ENCODE data around the gene OPN4. TPM values are rescaled to one million over a fixed set of nuclear protein-coding genes. Genes with fewer than 3 reads are reported as not detected.
A peak's percentile ranks its signal among the peaks of the same experiment; 100 is the strongest.

OPN4 gene
- total and polyA plus RNA-seq, 2 experiments from 2014 or later: not detected

- Histone ChIP-seq H4K20me1 (ENCODE audit: insufficient read depth) (no peaks in the 10 kb centered on the region), H3K36me3 (ENCODE audit: low read depth) (no peaks in the 10 kb centered on the region), H3K79me2 (ENCODE audit: insufficient read depth) (no peaks in the 10 kb centered on the region), H3K4me2 (ENCODE audit: unreplicated experiment) (no peak overlapping the region), H3K27me3 (replicated peaks; ENCODE audit: insufficient read depth) (no peaks in the 10 kb centered on the region), H3K4me3 (no peak overlapping the region), H3F3A (ENCODE audit: insufficient read depth) (no peaks in the 10 kb centered on the region), H3K9ac (no peak overlapping the region), H3K9me2 (ENCODE audit: insufficient read depth) (no peaks in the 10 kb centered on the region), H2AFZ (no peak overlapping the region), H3K27ac (no peak overlapping the region), H3K4me1 (ENCODE audit: insufficient read depth) (no peaks in the 10 kb centered on the region), H3K9me3 (ENCODE audit: low read depth) (no peaks in the 10 kb centered on the region)
- TF ChIP-seq EZH2phosphoT487 (IDR thresholded peaks at IDR 0.05; ENCODE audit: insufficient read depth, low read depth) (no peak), EZH2 (IDR thresholded peaks at IDR 0.05; ENCODE audit: insufficient read depth, poor library complexity, severe bottlenecking) (no peak)
- in situ Hi-C loops (cut with MboI): no loop called here
- DNase-seq: no peak
- WGBS, 2 experiments (ENCODE audit: low coverage in 1 of 2, low lambda C conversion rate in 2 of 2, missing lambda C conversion rate in 2 of 2): 78 to 84% methylated on average over 22 of the region's 22 CpGs
Measured at GRCh38 chr10:86681722-86682386, 27.5 kb downstream of the OPN4 start.

GRCh38 chr10:86682675-86683074 is 28.3 kb downstream of the OPN4 start:
- Histone ChIP-seq H3K4me1 (ENCODE audit: insufficient read depth) (peaks cover 6% of the 10 kb centered on the region), H3K79me2 (ENCODE audit: insufficient read depth) (no peaks in the 10 kb centered on the region), H4K20me1 (ENCODE audit: insufficient read depth) (no peaks in the 10 kb centered on the region), H3K9ac (no peak overlapping the region), H3K9me3 (ENCODE audit: low read depth) (no peaks in the 10 kb centered on the region), H3K36me3 (ENCODE audit: low read depth) (no peaks in the 10 kb centered on the region), H3K4me3 (no peak overlapping the region), H3K9me2 (ENCODE audit: insufficient read depth) (no peaks in the 10 kb centered on the region), H3K4me2 (ENCODE audit: unreplicated experiment) (no peak overlapping the region), H3K27me3 (replicated peaks; ENCODE audit: insufficient read depth) (no peaks in the 10 kb centered on the region), H2AFZ (no peak overlapping the region), H3K27ac (no peak overlapping the region), H3F3A (ENCODE audit: insufficient read depth) (no peaks in the 10 kb centered on the region)
- TF ChIP-seq EZH2phosphoT487 (IDR thresholded peaks at IDR 0.05; ENCODE audit: insufficient read depth, low read depth) (no peak), EZH2 (IDR thresholded peaks at IDR 0.05; ENCODE audit: insufficient read depth, poor library complexity, severe bottlenecking) (no peak)
- 79 to 83% methylated on average over 2 of the region's 2 CpGs for WGBS, 2 experiments (ENCODE audit: low coverage in 1 of 2, low lambda C conversion rate in 2 of 2, missing lambda C conversion rate in 2 of 2)
- DNase-seq: no peak
- in situ Hi-C loops (cut with MboI): no loop called here

DNA sequence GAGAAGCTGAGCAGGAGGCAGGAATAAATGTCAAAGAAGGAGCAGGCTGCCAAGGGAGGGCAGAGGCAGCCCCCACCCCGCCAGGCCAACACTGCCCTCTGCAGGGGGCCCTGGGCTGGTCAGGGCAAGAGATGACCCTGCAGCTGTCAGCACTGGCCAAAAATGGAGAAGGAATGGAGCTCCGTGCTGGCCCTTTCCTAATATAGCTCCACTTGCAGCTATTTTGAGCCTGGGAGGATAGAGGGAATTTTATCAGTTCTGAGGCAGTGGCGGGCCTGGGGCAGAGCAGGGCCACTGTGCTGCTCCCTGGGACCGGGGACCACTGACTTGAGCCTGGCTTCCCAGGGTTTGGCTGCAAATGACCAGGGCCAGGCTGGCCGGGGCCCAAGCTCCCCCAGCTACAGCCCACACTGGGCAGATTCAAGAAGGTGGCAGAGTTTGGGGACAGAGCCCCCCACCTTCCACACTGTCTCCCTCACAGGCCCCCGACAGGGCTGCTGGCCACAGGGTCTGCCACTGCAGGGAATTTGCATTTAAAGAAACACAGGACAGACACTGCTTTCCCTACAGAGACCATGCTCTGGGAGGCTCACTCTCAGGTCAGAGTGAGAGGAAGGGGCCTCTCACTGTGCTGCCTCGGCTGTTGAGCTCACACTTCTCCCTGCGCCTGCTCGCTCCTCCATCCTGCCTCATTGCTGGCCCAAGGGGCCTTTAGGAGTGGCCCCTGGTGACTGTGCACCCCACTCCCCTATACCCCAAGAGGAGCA is 30.2 kb downstream of the OPN4 start:
- TF ChIP-seq EZH2 (IDR thresholded peaks at IDR 0.05; ENCODE audit: insufficient read depth, poor library complexity, severe bottlenecking) (no peak), EZH2phosphoT487 (IDR thresholded peaks at IDR 0.05; ENCODE audit: insufficient read depth, low read depth) (no peak)
- no peaks in the 10 kb centered on the region for H3K27me3 ChIP-seq (replicated peaks; ENCODE audit: insufficient read depth)
- 60 to 68% methylated on average over 9 of the region's 9 CpGs for WGBS, 2 experiments (ENCODE audit: low coverage in 1 of 2, low lambda C conversion rate in 2 of 2, missing lambda C conversion rate in 2 of 2)
- peaks cover 4% of the 10 kb centered on the region; the same call in 1 of the 2 replicates for H3F3A ChIP-seq (ENCODE audit: insufficient read depth)
- H3K9me3 ChIP-seq (ENCODE audit: low read depth): no peaks in the 10 kb centered on the region
- H3K79me2 ChIP-seq (ENCODE audit: insufficient read depth): no peaks in the 10 kb centered on the region
- no peaks in the 10 kb centered on the region for H3K9me2 ChIP-seq (ENCODE audit: insufficient read depth)
- H3K36me3 ChIP-seq (ENCODE audit: low read depth): no peaks in the 10 kb centered on the region
- H3K4me1 ChIP-seq (ENCODE audit: insufficient read depth): peaks cover 15% of the 10 kb centered on the region
- H2AFZ ChIP-seq: no peak overlapping the region
- H4K20me1 ChIP-seq (ENCODE audit: insufficient read depth): no peaks in the 10 kb centered on the region
- H3K9ac ChIP-seq: no peak overlapping the region
- DNase-seq: peak; percentile 20
- in situ Hi-C loops (cut with MboI): no loop called here
- H3K4me3 ChIP-seq: no peak overlapping the region
- no peak overlapping the region for H3K27ac ChIP-seq
- no peak overlapping the region for H3K4me2 ChIP-seq (ENCODE audit: unreplicated experiment)

- DNase-seq: no peak
- 71 to 83% methylated on average over 9 of the region's 9 CpGs for WGBS, 2 experiments (ENCODE audit: low coverage in 1 of 2, low lambda C conversion rate in 2 of 2, missing lambda C conversion rate in 2 of 2)
- Histone ChIP-seq H3K79me2 (ENCODE audit: insufficient read depth) (no peaks in the 10 kb centered on the region), H3K4me2 (ENCODE audit: unreplicated experiment) (no peak overlapping the region), H3K36me3 (ENCODE audit: low read depth) (no peaks in the 10 kb centered on the region), H3K27me3 (replicated peaks; ENCODE audit: insufficient read depth) (no peaks in the 10 kb centered on the region), H2AFZ (no peak overlapping the region), H3K4me1 (ENCODE audit: insufficient read depth) (peaks cover 15% of the 10 kb centered on the region), H3F3A (ENCODE audit: insufficient read depth) (peaks cover 4% of the 10 kb centered on the region; the same call in 1 of the 2 replicates), H3K9me2 (ENCODE audit: insufficient read depth) (no peaks in the 10 kb centered on the region), H3K9me3 (ENCODE audit: low read depth) (no peaks in the 10 kb centered on the region), H3K9ac (no peak overlapping the region), H3K4me3 (no peak overlapping the region), H3K27ac (no peak overlapping the region), H4K20me1 (ENCODE audit: insufficient read depth) (no peaks in the 10 kb centered on the region)
- TF ChIP-seq EZH2phosphoT487 (IDR thresholded peaks at IDR 0.05; ENCODE audit: insufficient read depth, low read depth) (no peak), EZH2 (IDR thresholded peaks at IDR 0.05; ENCODE audit: insufficient read depth, poor library complexity, severe bottlenecking) (no peak)
- in situ Hi-C loops (cut with MboI): no loop called here
Measured at GRCh38 chr10:86685416-86685815, 31.1 kb downstream of the OPN4 start.
